ENCODE results near the gene GRIK4. TPM values are rescaled to one million over a fixed set of nuclear protein-coding genes. Genes with fewer than 3 reads are reported as not detected.

GRIK4 gene
- total and polyA plus RNA-seq, 7 donors = 0.04 to 0.11 (median 0.04) TPM; not detected in 4

GRCh38 chr11:120877746-120878365 lies 366.3 kb downstream of the GRIK4 start:
- Histone ChIP-seq H3K4me1 (no peaks in the 10 kb centered on the region), H3K9me3 (no peaks in the 10 kb centered on the region), H3K36me3 (ENCODE audit: insufficient read depth in 1 of 2, low read depth in 1 of 2) (no peaks in the 10 kb centered on the region), H3K27ac (no peak overlapping the region), H3K4me3 (no peak overlapping the region), H3K27me3 (ENCODE audit: insufficient read depth in 3 of 3, low read length in 2 of 3) (peaks cover 0 to 6% (median 3%) of the 10 kb centered on the region in 3 donors)
- intact Hi-C loops (cut with DNase I) = no loop called here
- no peak for TF ChIP-seq CTCF (IDR thresholded peaks at IDR 0.05)
- WGBS, 3 donors = 80 to 83% (median 81%) methylated on average over 10 of the region's 10 CpGs
- DNase-seq (no peak), ATAC-seq (no peak)

GRCh38 chr11:120878781-120879180 lies 367.2 kb downstream of the GRIK4 start:
- no peak for TF ChIP-seq CTCF (IDR thresholded peaks at IDR 0.05)

GRCh38 chr11:120880498-120881175 lies 369.1 kb downstream of the GRIK4 start:
- no peaks in the 10 kb centered on the region for H3K4me1 ChIP-seq
- no peak overlapping the region for H3K27ac ChIP-seq
- intact Hi-C loops (cut with DNase I) = no loop called here
- H3K27me3 ChIP-seq (ENCODE audit: insufficient read depth in 3 of 3, low read length in 2 of 3) = peaks cover 0 to 20% (median 9%) of the 10 kb centered on the region in 3 donors
- no peak overlapping the region for H3K4me3 ChIP-seq
- no peaks in the 10 kb centered on the region for H3K36me3 ChIP-seq (ENCODE audit: insufficient read depth in 1 of 2, low read depth in 1 of 2)
- WGBS, 3 donors = 70 to 77% (median 73%) methylated on average over 6 of the region's 6 CpGs
- no peak for TF ChIP-seq CTCF (IDR thresholded peaks at IDR 0.05)
- DNase-seq = no peak
- no peak for ATAC-seq
- H3K9me3 ChIP-seq = no peaks in the 10 kb centered on the region

More at GRCh38 chr11:120878781-120879180, 367.2 kb downstream of the GRIK4 start:
- no peak for DNase-seq
- Histone ChIP-seq H3K27ac (no peak overlapping the region), H3K4me3 (no peak overlapping the region), H3K4me1 (no peaks in the 10 kb centered on the region), H3K36me3 (ENCODE audit: insufficient read depth in 1 of 2, low read depth in 1 of 2) (no peaks in the 10 kb centered on the region), H3K9me3 (no peaks in the 10 kb centered on the region), H3K27me3 (ENCODE audit: insufficient read depth in 3 of 3, low read length in 2 of 3) (peaks cover 0 to 10% (median 6%) of the 10 kb centered on the region in 3 donors)
- intact Hi-C loops (cut with DNase I) = no loop called here
- 84 to 97% (median 85%) methylated on average over 6 of the region's 6 CpGs for WGBS, 3 donors
- no peak for ATAC-seq

GRCh38 chr11:120881596-120881995 lies 370.0 kb downstream of the GRIK4 start:
- Histone ChIP-seq H3K4me3 (no peak overlapping the region), H3K27me3 (ENCODE audit: insufficient read depth in 3 of 3, low read length in 2 of 3) (peaks cover 0 to 30% (median 9%) of the 10 kb centered on the region in 3 donors), H3K4me1 (no peaks in the 10 kb centered on the region), H3K36me3 (ENCODE audit: insufficient read depth in 1 of 2, low read depth in 1 of 2) (no peaks in the 10 kb centered on the region), H3K9me3 (no peaks in the 10 kb centered on the region), H3K27ac (no peak overlapping the region)
- intact Hi-C loops (cut with DNase I) = no loop called here
- DNase-seq (no peak), ATAC-seq (no peak)
- 52 to 71% (median 66%) methylated on average over 4 of the region's 4 CpGs for WGBS, 3 donors
- no peak for TF ChIP-seq CTCF (IDR thresholded peaks at IDR 0.05)
